GM12878 (cell line): Measurements from ENCODE around the gene ASAP2. TPM values are rescaled to one million over a fixed set of nuclear protein-coding genes. Genes with fewer than 3 reads are reported as not detected.

Experiments
- JUND ChIP-seq: IDR thresholded peaks from 2 replicates; pipeline ENCODE4 v1.6.1; 2012; ENCODE audit warnings: low read depth, mild to moderate bottlenecking, low read length, improper control_type of control experiment, moderate library complexity
- NBN ChIP-seq: fragments of 450-650 bp; IDR thresholded peaks from 2 replicates; pipeline ENCODE4 v1.6.1; 2016
- NKRF ChIP-seq: fragments of 450-650 bp; conservative IDR thresholded peaks from 2 replicates; pipeline ENCODE4 v1.6.1; 2017; ENCODE audit warnings: mild to moderate bottlenecking, moderate library complexity
- NR2C2 ChIP-seq: IDR thresholded peaks from 2 replicates; pipeline ENCODE4 v1.6.1; 2011; ENCODE audit warnings: borderline replicate concordance, low read depth; ENCODE audit not compliant: control insufficient read depth, insufficient read length
- RBBP5 ChIP-seq: fragments of 200-600 bp; sonication (generic); conservative IDR thresholded peaks from 2 replicates; pipeline ENCODE4 v1.6.1; 2016
- RELB ChIP-seq: fragments of 450-650 bp; IDR thresholded peaks from 2 replicates; pipeline ENCODE4 v1.6.1; 2017; ENCODE audit warnings: low read depth, mild to moderate bottlenecking, moderate library complexity
- REST ChIP-seq: IDR thresholded peaks from 2 replicates; pipeline ENCODE4 v1.6.1; 2012; ENCODE audit warnings: mild to moderate bottlenecking, low read depth, low read length
- STAT3 ChIP-seq: IDR thresholded peaks from 2 replicates; pipeline ENCODE4 v1.6.1; 2011; ENCODE audit warnings: low read depth, low read length, improper control_type of control experiment
- ZBTB33 ChIP-seq: fragments of 450-650 bp; IDR thresholded peaks from 2 replicates; pipeline ENCODE4 v1.6.1; 2017; ENCODE audit warnings: mild to moderate bottlenecking
- ZNF217 ChIP-seq: fragments of 450-650 bp; IDR thresholded peaks from 2 replicates; pipeline ENCODE4 v1.6.1; 2017; ENCODE audit warnings: antibody characterized with exemption, mild to moderate bottlenecking
- polyA plus RNA-seq, 11 experiments: library from polyadenylated mRNA; depleted of rRNA in 4 of 11; unstranded in 6 of 11; stranded (reverse) in 5 of 11; fragments of >200 nt; fragmentation: Nextera tagmentation in 4 of 11; fragmentation: Illumina TruSeq in 1 of 11; extraction: Ambion mirVana in 4 of 11; extraction: Trizol in 1 of 11; gene quantifications; 1 replicate in 1 of 11; 2 replicates in 10 of 11; pipeline versions ENCODE4 v1.2.1 to v1.2.3, GENCODE V29; 2011 to 2016; ENCODE audit warnings: inconsistent platforms in 2 of 11, missing spikeins in 2 of 11, low read depth in 1 of 11
- total RNA-seq, 4 experiments: library from RNA; depleted of rRNA in 3 of 4; stranded (reverse); fragments of >200 nt in 3 of 4; fragmentation: Illumina TruSeq in 1 of 4; extraction: Trizol in 1 of 4; gene quantifications; 2 replicates each; pipeline versions ENCODE4 v1.2.1 to v1.2.3, GENCODE V29; 2013 to 2021
- TF ChIP-seq, protein P1 (sequence below): fragments of 450-650 bp; IDR thresholded peaks from 2 replicates; pipeline ENCODE4 v1.6.1; 2018; ENCODE audit warnings: borderline replicate concordance, mild to moderate bottlenecking; ENCODE audit not compliant: partially characterized antibody
- TF ChIP-seq, protein P2 (sequence below): fragments of 450-650 bp; IDR thresholded peaks from 2 replicates; pipeline ENCODE4 v1.6.1; 2016; ENCODE audit warnings: mild to moderate bottlenecking
- TF ChIP-seq, protein P3 (sequence below): fragments of 450-650 bp; IDR thresholded peaks from 2 replicates; pipeline ENCODE4 v1.6.1; 2017; ENCODE audit warnings: antibody characterized with exemption, mild to moderate bottlenecking, moderate library complexity

The ASAP2 gene
- total and polyA plus RNA-seq, 10 of the 15 experiments (the other 5 are each of a cell fraction or from before 2014, with no cell fraction given): 0.05 to 0.27 (median 0.07) TPM; not detected in 4

DNA sequence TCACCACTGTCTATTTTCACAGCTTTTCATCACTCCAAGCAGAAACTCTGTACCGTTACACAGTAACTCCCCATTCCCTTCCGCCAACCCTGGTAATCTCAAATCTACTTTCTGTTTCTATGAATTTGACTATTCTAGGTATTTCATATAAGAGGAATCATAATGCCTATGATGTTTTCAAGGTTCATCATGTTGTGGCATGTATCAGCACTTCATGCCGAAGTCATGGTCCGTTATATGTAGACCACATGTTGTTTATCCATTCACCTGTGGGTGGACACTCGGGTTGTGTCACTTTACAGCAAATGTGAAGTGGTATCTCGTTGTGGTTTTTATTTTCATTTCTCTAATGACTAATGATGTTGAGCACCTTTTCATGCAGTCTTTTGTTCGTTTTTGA is 238.5 kb downstream of the ASAP2 start (continued):
- no peak for TF ChIP-seq ZNF217
- no peak for TF ChIP-seq NR2C2
- no peak for TF ChIP-seq NBN
- no peak for TF ChIP-seq STAT3
- TF ChIP-seq JUND: no peak
- TF ChIP-seq RBBP5: no peak
- TF ChIP-seq, protein P1, sequence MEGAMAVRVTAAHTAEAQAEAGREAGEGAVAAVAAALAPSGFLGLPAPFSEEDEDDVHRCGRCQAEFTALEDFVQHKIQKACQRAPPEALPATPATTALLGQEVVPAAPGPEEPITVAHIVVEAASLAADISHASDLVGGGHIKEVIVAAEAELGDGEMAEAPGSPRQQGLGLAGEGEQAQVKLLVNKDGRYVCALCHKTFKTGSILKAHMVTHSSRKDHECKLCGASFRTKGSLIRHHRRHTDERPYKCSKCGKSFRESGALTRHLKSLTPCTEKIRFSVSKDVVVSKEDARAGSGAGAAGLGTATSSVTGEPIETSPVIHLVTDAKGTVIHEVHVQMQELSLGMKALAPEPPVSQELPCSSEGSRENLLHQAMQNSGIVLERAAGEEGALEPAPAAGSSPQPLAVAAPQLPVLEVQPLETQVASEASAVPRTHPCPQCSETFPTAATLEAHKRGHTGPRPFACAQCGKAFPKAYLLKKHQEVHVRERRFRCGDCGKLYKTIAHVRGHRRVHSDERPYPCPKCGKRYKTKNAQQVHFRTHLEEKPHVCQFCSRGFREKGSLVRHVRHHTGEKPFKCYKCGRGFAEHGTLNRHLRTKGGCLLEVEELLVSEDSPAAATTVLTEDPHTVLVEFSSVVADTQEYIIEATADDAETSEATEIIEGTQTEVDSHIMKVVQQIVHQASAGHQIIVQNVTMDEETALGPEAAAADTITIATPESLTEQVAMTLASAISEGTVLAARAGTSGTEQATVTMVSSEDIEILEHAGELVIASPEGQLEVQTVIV: no peak
- no peak for TF ChIP-seq REST
- TF ChIP-seq, protein P2, sequence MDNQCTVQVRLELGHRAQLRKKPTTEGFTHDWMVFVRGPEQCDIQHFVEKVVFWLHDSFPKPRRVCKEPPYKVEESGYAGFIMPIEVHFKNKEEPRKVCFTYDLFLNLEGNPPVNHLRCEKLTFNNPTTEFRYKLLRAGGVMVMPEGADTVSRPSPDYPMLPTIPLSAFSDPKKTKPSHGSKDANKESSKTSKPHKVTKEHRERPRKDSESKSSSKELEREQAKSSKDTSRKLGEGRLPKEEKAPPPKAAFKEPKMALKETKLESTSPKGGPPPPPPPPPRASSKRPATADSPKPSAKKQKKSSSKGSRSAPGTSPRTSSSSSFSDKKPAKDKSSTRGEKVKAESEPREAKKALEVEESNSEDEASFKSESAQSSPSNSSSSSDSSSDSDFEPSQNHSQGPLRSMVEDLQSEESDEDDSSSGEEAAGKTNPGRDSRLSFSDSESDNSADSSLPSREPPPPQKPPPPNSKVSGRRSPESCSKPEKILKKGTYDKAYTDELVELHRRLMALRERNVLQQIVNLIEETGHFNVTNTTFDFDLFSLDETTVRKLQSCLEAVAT: no peak
- TF ChIP-seq ZBTB33: peak; percentile 43; the same call in 1 of the 2 replicates
- TF ChIP-seq, protein P3, sequence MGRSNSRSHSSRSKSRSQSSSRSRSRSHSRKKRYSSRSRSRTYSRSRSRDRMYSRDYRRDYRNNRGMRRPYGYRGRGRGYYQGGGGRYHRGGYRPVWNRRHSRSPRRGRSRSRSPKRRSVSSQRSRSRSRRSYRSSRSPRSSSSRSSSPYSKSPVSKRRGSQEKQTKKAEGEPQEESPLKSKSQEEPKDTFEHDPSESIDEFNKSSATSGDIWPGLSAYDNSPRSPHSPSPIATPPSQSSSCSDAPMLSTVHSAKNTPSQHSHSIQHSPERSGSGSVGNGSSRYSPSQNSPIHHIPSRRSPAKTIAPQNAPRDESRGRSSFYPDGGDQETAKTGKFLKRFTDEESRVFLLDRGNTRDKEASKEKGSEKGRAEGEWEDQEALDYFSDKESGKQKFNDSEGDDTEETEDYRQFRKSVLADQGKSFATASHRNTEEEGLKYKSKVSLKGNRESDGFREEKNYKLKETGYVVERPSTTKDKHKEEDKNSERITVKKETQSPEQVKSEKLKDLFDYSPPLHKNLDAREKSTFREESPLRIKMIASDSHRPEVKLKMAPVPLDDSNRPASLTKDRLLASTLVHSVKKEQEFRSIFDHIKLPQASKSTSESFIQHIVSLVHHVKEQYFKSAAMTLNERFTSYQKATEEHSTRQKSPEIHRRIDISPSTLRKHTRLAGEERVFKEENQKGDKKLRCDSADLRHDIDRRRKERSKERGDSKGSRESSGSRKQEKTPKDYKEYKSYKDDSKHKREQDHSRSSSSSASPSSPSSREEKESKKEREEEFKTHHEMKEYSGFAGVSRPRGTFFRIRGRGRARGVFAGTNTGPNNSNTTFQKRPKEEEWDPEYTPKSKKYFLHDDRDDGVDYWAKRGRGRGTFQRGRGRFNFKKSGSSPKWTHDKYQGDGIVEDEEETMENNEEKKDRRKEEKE: no peak
- TF ChIP-seq NKRF: no peak
- no peak for TF ChIP-seq RELB
